Retinal pigment epithelial cell (primary cell): ENCODE measurements around the gene ARFGAP3.

ENCODE experiments used
- DNase-seq: peaks from one replicate; pipeline ENCODE4 v3.0.0-alpha.2; 2010; ENCODE audit warnings: low read depth
- H3K4me3 ChIP-seq: 2 replicates; pipeline ENCODE4 v1.5.1; 2011; ENCODE audit warnings: mild to moderate bottlenecking, low read length, control low read depth, moderate library complexity
- CTCF ChIP-seq: conservative IDR thresholded peaks from 2 replicates; pipeline ENCODE4 v1.5.1; 2011; ENCODE audit warnings: low read depth, low read length, control low read depth, inconsistent platforms

The ARFGAP3 gene

DNA sequence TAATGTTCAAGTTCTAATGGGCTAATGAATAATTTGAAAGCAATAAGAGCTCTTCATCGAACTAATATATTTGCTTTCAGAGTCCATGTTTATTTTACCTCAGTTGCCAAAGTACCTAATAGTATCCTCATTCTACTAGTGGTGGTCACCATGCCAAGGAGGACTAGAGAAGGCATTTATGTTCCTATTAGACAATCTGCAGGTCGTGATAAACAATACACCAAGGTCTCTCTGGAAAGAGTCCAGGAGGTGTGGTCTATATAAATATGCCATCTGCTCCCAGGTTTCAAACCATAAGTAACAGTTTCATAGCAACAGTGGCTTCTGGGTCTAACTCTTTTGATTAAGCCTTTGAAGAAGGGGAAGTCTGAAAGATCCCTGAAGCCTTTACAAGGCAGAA lies 42.9 kb downstream of the ARFGAP3 start:
- no peak for TF ChIP-seq CTCF
- DNase-seq = no peak
- H3K4me3 ChIP-seq = no peak overlapping the region

DNA sequence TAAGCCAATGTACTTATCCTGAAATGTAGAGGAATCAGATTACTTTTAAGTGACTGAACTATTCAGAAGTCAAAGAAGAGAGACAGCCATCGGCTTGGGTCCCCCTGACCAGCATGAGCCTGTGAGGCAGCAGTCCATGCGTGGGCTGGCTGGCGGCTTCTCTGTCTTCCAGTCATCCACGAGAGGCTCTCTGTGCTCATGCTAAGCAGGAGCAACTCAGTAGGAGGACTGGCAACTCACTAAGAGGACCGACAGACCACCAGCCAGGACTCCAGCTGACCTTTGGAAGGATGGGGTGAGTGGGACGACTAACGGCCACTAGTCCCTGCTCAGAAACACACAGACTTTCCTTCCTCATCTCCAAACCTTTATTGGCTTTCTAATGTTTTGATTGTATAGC lies 43.6 kb downstream of the ARFGAP3 start:
- DNase-seq = no peak
- TF ChIP-seq CTCF = no peak
- H3K4me3 ChIP-seq = no peak overlapping the region

DNA sequence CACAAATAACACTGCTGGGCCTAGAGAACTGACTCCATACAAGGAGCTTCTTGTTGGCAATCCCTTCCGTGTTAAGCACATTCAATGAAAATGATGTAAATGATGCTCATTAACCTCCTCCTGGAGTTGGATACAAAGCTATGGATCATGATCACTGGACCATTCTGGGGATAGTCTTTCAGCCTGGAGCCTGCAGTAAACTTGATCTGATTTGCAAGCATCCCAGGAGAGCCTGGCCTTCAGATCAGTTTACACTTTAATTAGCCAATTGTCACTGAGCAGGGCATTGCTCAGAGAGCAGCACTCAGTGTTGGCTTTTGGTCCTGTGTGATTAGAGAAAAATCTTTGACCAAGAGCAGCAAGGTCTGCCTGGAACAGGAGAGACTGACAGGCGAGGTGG lies 45.6 kb downstream of the ARFGAP3 start:
- DNase-seq = no peak
- no peak for TF ChIP-seq CTCF
- H3K4me3 ChIP-seq = no peak overlapping the region

DNA sequence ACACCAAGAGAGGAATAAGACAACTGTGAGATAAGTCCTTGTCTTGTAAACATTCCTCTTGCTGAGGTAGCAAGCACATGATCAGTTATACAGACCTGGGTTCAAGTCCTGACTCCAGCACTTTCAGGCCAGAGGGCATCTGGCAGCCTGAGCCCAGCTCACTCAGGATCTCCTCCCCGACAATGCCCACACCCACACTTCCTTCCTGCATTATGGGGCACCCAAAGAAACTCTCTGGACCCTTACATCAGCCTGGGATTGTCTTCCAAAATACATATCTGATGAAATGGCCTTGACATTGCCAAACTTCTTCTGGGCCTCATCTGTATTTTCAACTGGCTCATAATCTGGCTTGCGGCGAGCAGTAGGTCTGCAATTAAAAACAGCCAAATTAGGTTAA lies 48.6 kb downstream of the ARFGAP3 start:
- DNase-seq = no peak
- TF ChIP-seq CTCF = no peak
- no peak overlapping the region for H3K4me3 ChIP-seq

GRCh38 chr22:42807185-42807584 lies 49.9 kb downstream of the ARFGAP3 start:
- H3K4me3 ChIP-seq = no peak overlapping the region
- DNase-seq = no peak
- TF ChIP-seq CTCF = no peak

DNA sequence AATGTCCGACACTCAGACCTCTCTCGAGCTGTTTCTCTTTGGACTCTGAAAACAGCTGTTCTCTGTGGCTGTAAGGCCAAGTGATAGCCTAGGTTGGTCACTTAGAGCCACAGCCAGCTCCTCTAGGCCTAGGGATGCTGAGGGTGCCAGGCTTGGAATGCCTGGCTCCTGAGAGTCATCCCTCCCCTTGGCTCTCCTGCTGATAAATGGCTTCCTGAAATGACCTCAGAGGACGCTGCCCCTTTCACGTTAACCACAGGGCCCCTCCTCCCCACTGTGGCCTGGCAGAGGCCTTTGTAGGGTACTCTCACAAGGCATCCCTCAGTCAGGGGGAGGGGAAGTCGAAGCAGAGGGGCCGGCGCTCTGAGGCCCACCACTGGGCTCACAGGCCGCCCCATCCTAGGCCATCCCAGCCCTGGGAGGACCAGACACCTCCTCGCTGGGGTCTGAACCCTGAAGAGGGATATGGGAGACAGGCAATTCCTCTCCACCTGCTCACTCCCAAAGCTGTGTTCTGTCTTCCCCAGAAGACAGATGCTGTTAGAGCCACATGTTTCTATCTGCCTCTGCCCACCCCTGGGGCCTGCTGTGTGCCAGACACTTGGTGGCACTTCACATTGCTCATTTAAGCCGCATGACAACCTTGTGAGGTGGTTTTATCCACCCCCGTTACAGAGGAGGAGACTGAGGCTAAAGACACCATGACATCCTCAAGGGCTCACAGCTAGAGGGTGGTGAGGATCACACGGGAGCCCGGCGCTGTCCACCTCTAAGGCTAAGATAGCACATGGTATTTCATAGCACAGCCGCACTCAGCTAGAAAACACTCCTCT lies 50.9 kb downstream of the ARFGAP3 start:
- no peak for DNase-seq
- TF ChIP-seq CTCF = no peak
- H3K4me3 ChIP-seq = no peak overlapping the region
